ENCODE data around the gene TOM1L1.

GRCh38 chr17:54947396-54947795 lies 46.7 kb downstream of the TOM1L1 start:
- TF ChIP-seq, protein P1, sequence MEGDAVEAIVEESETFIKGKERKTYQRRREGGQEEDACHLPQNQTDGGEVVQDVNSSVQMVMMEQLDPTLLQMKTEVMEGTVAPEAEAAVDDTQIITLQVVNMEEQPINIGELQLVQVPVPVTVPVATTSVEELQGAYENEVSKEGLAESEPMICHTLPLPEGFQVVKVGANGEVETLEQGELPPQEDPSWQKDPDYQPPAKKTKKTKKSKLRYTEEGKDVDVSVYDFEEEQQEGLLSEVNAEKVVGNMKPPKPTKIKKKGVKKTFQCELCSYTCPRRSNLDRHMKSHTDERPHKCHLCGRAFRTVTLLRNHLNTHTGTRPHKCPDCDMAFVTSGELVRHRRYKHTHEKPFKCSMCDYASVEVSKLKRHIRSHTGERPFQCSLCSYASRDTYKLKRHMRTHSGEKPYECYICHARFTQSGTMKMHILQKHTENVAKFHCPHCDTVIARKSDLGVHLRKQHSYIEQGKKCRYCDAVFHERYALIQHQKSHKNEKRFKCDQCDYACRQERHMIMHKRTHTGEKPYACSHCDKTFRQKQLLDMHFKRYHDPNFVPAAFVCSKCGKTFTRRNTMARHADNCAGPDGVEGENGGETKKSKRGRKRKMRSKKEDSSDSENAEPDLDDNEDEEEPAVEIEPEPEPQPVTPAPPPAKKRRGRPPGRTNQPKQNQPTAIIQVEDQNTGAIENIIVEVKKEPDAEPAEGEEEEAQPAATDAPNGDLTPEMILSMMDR (IDR thresholded peaks at IDR 0.05): no peak
- TF ChIP-seq EP300 (IDR thresholded peaks at IDR 0.05; ENCODE audit: low read depth) (no peak), POLR2A (IDR thresholded peaks at IDR 0.05) (no peak)

Data from transverse colon (tissue), 3 donors.